GM19455 (cell line): ENCODE data around the gene EPB41L2.
"Not testable (repeated sequence)": the region's sequence is repeated elsewhere in the genome, so short reads cannot be mapped to it uniquely, and the experiment has no call there.

ENCODE experiments used
- ATAC-seq: cut with Tn5 transposase; IDR thresholded peaks from one replicate; pipeline ENCODE4 v1.9.1; 2021; ENCODE audit not compliant: unreplicated experiment

EPB41L2 gene

DNA sequence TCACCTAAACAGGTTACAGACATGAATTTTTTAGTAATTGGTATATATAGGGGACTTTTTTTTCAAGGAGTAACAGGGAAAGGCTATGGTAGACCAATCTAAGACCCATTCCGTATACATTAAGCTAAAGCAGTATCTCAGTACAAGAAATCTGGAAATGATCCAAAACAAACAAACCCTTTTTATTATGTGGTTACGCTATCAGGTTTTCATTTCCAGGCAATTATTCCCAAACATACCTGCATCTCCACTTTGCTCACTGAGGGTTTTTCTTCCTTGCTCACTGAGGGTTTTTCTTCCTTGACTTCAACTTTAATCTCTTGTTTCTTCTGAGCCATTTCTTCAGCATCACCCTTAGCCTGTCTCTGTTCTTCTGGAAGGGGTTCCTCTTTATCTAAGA is 107.3 kb downstream of the EPB41L2 start:
- ATAC-seq, result no peak

DNA sequence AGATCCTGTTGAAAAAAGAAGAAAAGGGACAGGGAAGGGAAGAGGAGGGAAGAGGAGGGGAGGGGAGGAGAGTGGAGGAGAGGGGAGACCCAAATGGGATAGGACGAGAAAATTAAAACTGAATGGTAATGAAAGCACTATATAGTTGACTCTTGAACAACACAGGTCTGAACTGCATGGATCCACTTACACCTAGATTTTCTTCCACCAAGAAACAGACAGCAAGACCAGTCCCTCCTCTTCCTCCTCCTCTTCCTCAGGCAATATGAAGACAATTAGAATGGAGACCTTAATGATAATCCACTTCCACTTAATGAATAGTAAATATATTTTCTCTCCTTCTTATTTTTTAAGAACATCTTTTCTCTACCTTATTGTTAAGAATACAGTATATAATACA is 113.5 kb downstream of the EPB41L2 start:
- ATAC-seq, result no peak

DNA sequence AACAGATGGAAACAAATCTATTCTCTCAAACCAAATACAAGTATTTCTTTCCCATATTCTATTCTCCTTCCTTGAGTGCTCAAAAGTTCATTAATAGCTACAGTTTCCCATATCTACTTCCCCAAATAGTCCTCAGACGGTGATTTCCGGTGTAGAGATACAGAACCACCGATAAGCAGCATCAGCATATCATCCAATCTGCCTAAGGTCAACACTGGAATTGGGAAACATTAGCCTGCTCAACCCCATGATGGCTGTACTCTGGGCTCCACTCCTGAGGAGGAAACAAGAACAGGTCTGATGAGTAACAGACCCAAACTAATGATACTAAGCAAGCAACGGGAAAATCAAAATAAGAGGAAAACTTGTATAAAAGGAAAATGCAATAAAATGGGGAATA is 115.6 kb downstream of the EPB41L2 start:
- ATAC-seq, result no peak

DNA sequence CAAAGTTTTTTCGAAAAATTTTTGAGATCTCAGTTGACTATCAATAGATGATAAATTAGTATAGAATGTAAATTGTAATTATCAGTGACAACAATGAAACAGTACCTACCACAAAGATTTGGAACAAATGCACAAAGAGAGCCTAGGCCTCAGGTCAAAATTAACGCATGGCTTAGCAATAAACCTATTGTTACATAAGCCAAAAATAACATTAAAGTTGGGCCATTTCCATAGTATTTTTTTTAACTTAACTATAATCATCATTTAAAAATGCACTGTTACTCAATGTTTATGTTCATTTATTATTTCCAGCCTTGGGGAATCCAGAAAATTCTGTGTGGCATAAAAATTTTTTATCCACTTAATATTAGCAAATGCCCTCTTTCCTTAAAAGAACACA is 117.0 kb downstream of the EPB41L2 start:
- ATAC-seq, result no peak

DNA sequence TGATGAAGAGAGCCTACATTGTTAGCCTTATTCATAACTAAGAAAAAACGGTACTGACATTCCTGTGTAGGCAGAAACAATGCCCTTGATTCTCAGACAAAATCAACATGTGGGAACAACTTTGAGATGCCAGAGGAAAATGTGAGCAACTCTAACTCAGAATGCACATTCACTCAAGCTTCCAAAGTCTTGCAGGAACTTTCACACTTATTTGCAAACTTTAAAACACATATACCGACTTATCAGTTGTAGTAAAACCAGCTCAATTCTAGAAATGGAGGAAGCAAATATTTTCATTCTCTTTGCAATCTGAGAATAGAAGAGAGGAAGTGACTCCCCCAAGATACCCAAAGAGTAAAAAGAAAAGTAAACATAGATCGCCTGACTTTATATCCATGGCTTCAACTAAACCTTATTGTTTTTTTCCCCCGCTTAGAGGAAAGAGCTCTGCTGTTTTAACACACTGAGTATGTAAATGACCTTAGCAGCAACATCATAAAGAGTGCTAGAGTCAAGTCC is 117.6 kb downstream of the EPB41L2 start:
- ATAC-seq, result no peak

DNA sequence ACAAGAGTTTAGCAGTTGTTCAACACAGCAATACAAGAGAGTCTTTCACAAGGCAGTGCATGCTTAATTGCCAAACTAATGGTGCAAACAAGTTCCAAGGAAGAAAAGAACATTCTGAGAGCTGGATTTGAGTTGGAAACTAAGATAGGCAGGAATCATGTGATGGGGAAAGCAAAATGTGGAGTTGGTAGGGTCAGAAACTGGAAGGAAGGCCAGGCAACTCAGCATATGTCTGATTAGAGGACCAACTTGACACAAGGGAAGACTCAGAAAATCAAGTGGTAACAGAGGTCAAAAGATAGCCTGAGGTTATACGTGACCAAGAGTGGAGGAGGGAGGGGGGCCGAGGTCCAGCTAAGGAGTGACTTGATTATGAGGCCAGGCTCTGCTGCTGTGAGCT is 118.6 kb downstream of the EPB41L2 start:
- no peak for ATAC-seq

DNA sequence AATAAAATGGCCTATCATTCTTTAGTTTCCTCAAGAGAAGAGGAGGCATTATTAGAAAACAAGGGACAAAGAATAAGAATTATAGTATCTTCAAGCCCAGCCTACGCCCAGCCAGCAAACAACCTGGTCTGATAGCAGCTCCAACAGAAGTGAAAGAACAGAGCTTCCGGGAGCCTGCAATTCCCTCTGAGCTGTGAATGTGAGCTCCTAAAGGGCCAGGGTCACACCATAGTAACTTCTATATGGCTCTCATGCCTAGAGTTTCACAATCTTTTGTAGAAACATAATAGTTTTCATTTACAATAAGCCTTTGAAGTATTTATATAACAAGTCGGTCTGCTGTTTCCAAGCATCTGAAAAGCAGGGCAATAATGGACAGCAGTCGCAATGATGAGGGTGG is 119.3 kb downstream of the EPB41L2 start:
- no peak for ATAC-seq

DNA sequence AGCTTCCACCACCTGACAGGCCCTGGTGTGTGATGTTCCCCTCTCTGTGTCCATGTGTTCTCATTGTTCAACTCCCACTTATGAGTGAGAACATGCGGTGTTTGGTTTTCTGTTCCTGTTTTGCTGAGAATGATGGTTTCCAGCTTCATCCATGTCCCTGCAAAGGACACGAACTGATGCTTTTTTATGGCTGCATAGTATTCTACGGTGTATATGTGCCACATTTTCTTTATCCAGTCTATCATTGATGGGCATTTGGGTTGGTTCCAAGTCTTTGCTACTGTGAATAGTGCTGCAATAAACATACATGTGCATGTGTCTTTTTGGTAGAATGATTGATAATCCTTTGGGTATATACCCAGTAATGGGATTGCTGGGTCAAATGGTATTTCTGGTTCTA is 120.3 kb downstream of the EPB41L2 start:
- not testable (repeated sequence) for ATAC-seq

DNA sequence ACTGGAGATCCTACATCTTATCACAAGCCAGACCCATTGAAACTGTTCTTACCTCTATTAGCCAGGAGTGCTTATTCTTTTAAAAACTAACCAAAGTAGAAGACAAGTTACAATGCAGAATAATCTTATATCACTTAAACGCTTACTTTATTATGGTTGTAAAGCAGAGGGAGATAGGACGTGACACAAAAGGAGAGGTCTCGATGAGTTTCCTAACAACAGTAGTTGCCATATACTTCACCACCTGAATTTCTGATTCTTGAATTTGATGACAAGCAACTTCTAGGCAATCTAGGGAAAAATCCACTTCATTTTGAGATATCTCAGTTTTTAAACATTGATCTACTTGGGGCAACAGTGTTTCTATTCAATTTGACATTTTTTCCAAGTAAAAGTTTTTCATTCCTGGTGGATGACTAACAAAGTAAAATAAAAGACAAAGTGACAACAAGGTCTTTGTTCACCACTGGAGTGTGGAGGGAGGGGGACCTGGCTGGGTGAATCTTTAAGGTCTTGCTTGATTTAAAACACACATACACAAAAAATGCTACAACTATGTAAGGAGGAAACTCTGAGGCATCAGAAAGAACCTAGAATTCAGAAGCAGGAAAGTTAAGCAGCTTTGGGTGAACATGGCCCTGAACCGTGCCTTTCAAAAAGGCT is 125.0 kb downstream of the EPB41L2 start:
- ATAC-seq, result no peak

DNA sequence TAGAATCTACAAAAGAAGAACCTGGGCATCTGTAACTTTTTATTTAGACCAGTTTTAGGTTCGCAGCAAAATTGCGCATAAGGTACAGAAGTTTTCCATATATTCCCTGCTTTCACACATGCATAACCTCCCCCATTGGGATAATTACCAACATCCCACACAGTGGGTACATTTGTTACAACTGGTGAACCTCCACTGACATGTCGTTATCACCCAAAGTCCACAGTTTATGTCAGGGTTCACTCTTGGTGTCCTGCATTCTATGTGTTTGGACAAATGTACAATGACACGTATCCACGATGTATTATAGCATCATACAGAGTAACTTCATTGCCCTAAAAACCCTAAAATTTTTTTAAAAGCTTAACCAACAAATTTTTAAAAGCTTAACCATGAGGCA is 126.1 kb downstream of the EPB41L2 start:
- no peak for ATAC-seq

DNA sequence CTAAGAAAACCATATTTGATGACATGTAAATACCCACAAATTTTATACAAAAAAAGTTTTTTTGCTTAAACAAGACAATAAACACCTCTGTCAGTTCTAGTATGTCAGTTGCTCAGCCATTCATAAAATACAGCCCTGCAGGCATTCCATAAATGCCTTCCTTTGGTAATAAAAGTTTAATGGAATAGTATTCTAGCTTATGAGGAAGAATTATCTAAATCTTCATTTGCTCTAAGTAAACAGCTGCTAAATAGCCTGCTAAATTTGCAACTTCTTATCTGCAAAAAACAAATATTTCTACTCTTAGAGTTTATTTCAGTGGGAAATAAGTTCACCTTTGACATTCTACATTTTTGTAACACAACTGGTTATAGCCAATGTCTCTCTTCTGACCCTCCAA is 127.1 kb downstream of the EPB41L2 start:
- ATAC-seq, result no peak

DNA sequence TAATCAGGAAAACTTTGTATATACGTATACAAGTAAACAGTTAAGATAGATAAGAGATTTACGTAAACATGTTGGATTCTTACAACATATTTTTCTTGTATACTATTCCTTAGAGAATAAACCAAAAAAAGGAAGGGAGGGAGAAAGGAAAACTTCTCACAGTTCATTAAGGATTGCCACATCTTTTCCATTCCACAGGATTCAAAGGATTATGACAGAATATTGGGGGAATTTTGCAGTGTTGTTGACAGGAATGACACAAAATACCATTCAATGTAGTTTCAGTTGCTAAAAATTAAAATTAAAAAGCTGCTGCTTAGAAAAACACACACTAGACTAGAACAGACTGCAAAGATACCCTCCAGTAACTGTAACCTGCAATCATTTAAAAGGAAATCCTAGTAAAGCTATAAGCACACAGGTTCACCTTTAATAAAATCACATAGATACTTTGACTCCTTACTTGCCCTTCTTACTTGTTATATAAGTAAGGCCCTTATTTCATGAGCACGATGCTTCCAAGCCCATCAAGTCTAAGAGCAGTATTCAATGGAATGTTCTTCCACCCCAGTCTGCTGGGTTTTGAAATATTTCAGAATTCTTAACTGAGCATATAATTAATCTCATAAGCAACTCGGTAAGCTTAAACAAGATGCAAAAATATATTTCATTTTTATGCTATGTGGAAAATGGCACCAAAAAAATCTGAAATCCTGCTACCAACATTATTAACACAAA is 128.0 kb downstream of the EPB41L2 start:
- no peak for ATAC-seq

DNA sequence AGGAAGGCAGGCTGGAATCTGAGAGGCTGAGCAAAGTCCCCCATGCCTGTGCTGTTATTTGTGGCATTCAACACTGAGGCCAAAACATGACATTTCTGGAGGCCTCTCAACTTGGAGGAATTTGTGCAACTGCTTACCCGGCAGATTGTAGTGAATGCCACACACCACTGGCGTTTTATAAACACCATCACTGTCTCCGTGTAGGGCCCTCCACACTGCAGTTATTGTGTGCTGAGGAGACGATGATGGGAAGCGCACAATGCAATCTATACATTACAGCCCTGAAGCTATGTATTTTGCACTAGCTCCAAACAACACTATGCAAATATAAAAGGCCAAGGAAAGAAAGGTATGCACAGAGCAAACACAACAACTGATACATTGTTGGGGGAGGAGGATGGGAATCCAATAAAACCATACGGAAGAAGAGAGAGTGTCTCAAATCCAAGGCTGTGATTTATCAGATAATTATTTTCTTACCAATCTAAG is 129.3 kb downstream of the EPB41L2 start:
- no peak for ATAC-seq

DNA sequence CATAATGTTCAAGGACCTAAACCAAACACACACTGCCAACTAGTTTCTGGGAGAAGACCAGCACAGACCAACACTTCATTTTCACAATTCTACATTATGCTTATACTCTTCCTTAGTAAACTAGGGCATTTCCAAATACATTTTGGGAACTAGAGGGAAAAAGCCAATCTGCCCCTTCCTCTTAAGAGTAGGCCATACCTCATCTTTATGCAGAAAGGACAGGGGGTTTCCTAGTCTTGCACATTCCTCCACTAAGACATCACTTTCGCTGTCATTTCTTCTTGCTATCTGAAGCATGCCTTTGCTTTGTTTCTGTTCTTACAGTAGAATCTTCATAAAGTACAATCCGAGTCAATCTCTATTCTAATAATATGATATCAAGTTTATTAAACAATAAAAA is 130.1 kb downstream of the EPB41L2 start:
- ATAC-seq, result no peak

DNA sequence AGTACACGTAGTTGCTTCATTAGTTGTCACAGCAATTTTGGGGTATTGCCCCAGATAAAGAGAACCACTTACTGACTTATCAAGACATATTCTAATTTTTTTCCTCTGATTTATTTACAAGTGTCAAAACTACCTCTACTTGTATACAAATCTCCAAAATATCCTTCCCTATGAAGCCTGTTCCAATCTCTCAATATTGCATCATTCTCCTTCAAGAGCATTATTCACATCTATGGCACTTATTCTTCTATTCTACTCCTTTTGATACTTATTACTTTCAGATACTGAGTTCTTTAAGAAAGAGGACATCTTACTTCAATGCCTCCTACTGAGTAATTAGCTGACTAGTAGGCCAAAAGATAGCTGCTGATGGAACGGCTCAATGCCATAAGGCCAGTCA is 130.6 kb downstream of the EPB41L2 start:
- no peak for ATAC-seq

DNA sequence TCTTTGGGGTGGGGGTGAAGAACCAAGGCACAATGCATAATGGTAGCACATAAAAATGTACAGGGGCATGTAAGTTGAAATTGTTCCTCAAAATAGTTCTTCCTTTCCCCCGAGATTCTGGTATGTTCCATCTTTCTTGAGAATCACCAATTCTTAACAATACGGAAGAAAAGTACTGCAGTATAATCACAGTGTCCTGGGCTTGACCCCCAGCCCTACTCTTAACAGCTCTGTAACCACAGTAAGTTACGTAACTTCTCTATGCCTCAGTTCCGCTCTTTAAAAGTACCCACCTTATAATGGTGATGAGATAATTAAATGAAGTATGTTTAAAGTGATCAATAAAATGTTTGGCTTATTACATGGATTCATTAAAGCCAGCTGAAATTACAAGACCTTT is 131.4 kb downstream of the EPB41L2 start:
- no peak for ATAC-seq

DNA sequence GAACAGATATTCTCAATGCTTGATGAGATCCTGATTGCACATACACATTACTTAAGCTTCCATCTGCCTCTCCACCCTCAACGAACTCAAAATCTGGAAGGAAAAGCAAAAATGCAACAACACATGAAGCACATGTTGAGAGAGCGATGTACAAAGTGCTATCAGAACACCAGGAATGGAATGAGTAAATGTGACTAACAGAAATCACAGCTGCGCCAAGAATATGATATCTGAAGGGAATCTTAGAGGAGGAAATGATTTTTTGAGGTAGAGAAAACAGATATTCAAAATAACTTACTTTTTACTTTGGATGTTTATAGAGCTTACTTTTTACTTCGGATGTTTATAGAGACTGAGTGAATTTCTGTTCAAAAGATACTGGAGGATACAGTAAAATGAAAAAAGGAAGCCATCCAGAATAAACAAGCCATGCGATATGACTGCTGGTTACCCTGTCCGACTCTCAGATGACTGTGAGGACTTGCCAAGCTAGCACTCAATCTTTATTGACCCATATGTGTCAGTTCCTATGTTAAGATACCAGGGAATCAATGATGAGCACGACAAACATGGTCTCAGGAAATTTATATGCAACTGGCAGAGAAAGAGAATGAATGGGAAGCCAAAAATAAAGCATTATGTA is 133.9 kb downstream of the EPB41L2 start:
- no peak for ATAC-seq

DNA sequence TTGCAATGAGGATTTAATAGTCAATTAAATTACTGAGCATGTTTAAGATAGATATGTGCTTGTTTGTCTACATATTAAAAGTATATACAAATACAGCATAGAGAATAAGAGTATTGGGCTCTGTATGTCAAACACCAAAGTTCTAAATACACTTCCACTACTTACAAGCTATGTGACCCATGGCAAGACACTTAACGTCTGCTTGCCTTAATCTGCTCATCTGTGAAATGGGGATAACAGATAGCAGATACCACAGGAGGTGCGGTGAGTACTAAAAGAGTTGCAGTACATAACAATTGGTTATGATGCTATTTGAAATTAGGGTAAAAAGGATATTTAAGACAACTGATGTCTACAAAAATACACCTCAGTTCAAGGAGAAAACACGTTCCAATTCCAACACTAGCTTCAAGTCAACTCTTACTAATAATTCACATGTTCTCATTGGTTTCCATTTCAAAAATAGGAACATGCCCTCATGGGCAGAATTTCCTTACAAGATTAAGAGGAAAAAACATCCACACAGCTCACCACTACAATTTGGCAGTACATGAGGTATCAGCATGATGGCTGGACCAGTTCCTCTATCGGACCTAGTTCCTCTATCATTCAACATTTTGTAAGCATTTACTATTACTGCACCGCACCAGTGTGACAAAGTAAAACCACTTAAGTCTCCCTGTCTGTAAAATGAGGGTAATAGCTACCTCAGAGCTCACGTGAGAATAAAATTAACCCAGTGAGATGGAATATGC is 134.7 kb downstream of the EPB41L2 start:
- ATAC-seq, result no peak

DNA sequence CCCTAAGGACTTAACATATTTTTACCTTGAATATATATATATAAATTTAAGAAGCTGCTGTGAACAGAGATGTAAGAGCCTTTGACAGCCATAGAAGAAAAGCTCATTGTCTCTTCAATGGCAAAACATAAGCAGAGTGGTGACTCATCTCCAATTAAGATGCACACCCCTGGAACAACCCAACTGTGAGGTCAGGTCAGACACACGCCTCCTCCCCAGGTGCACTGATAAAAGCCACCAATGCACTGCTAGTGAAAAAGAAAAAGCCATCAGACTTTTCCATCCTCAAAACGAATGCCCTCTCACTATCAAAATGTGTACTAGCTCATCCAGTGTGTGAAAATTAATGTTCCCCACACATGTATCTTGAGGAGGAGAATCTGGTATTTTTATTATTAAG is 135.7 kb downstream of the EPB41L2 start:
- ATAC-seq, result no peak

DNA sequence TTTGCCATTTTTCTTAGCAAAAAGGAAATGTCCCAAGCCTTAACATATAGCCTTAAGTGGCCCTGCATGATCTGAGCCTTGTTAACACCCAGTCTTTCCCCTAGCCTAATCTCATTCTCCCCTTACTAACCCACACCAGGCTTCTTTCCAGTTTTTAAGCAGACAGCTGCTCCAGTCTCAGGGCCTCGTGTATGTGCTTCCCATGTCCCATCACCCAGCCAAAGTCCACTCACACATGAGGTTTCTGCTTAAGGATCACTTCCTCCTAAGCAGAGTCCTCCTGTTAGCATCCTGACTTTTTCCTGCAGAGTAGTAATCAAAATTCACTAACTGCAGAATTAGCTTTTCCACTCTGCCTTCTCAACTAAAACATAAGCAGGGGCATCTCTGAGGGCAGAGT is 139.7 kb downstream of the EPB41L2 start:
- ATAC-seq, result no peak

DNA sequence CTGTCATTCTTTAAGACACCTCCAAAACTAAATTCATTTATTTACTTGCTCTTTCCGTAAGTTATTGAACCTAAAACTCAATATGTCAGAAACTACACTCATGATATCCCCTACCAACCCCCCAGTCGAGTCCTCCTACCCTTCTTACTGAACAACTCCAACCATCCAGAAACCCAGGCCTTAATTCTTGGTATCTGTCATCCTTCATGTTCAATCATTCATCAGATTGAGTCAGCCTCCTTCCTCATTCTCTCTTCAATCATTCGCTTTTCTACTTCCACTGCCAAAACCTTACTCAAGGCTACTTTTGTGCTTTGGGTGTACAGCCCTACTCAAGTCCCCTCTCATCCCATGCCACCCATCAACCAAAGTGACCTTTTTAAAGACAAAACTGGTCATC is 140.1 kb downstream of the EPB41L2 start:
- ATAC-seq, result no peak
